ENCODE results near the gene MEIOB. TPM values are rescaled to one million over a fixed set of nuclear protein-coding genes. Genes with fewer than 3 reads are reported as not detected.
A peak's percentile ranks its signal among the peaks of the same experiment; 100 is the strongest.

Gene MEIOB
- total RNA-seq, 2 donors from 2014 or later, result not detected

DNA sequence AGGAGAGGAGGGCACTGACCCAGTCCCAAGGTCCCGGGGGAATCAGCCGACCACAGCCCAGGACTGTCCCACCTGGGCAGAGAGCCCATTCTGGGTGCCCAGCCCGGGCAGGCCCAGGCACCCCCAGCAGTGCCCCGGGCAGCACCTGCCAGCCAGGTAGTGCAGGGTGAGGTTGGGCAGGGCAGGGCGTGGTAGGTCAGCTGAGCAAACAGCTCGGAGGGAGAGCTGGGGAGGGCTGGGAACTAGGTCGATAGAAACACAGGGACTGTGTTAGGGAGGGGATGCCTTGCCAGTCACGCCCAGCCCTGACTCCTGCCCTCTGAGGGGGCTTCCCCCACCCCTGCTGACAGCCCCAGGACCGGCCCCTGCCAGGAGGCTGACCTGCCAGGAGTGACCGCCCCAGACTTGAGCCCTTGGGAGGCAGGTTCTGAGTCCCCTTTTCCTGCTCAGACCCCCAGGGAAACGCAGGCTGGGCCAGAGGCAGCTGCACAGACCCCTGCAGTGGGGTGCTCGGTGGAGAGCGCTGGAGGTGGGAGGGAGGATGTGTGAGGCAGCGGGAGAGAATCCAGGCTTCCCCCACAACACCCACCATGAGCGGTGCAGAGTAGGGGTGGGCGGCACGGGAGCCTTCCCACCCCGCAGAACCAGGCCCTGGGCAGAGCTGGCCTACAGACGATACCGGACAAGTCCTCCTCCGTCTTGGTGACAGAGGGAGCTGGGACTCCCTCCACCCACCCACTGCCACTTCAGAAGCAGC is 41.5 kb upstream of the MEIOB start:
- no peak overlapping the region for H3K27ac Mint-ChIP-seq
- no peaks in the 10 kb centered on the region for H3K36me3 Mint-ChIP-seq
- H3K4me3 Mint-ChIP-seq, result no peak overlapping the region
- no peaks in the 10 kb centered on the region for H3K4me1 Mint-ChIP-seq (ENCODE audit: low read depth in 2 of 2)
- peaks cover 21 to 28% of the 10 kb centered on the region in 2 donors for H3K27me3 Mint-ChIP-seq
- ATAC-seq, result no peak
- no peak for DNase-seq (ENCODE audit: low spot score)
- no peaks in the 10 kb centered on the region for H3K9me3 Mint-ChIP-seq

GRCh38 chr16:1912215-1912543 is 40.2 kb upstream of the MEIOB start:
- DNase-seq (ENCODE audit: low spot score), result no peak
- no peak for ATAC-seq
- Mint-ChIP-seq H3K4me1 (ENCODE audit: low read depth in 2 of 2) (no peaks in the 10 kb centered on the region), H3K9me3 (no peaks in the 10 kb centered on the region), H3K27ac (no peak overlapping the region), H3K4me3 (no peak overlapping the region), H3K27me3 (peaks cover 21 to 29% of the 10 kb centered on the region in 2 donors), H3K36me3 (no peaks in the 10 kb centered on the region)

DNA sequence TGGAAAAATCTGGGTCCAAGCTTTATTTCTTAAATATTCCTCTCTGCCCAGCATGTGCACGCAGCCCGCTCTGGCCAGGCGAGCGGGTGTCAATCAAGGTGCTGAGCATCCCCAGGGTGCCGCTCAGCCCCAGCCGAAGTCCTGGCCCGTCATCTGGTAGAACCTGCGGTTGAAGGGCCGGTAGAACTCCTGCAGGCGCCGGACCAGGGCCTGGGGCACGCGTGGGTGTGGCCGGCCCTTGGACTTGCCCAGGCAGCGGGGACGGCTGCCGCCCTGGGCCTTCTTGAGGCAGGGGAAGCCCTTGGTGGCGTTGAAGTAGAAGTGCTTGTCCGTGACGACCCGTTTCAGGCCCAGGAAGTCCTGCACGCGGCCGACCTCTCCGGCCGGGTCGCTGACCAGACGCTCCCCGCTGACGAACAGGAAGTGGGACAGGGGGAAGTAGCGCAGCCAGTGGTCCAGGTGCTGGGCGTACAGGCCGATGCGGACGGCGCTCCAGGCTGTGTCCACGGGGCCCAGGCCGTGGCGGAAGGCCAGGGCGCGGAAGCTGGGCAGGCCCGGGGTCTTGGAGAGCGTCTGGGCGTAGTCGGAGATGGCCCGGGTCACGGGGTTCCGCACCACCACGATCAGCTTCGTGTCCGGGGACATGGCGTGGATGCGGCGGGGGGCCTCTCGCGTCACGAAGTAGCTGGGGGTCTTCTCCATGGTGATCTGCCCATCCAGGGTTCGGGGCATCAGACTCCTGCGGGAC is 39.7 kb upstream of the MEIOB start:
- H3K4me3 Mint-ChIP-seq, result no peak overlapping the region

GRCh38 chr16:1909561-1910231 is 37.7 kb upstream of the MEIOB start:
- ATAC-seq (no peak), DNase-seq (ENCODE audit: low spot score) (no peak)
- Mint-ChIP-seq H3K4me3 (no peak overlapping the region), H3K9me3 (no peaks in the 10 kb centered on the region), H3K4me1 (ENCODE audit: low read depth in 2 of 2) (no peaks in the 10 kb centered on the region), H3K27me3 (peaks cover 5 to 7% of the 10 kb centered on the region in 2 donors), H3K27ac (no peak overlapping the region), H3K36me3 (no peaks in the 10 kb centered on the region)

More for the DNA sequence above, 39.7 kb upstream of the MEIOB start:
- ATAC-seq, result no peak
- Mint-ChIP-seq H3K27me3 (peaks cover 17 to 24% of the 10 kb centered on the region in 2 donors), H3K9me3 (no peaks in the 10 kb centered on the region), H3K27ac (no peak overlapping the region), H3K4me1 (ENCODE audit: low read depth in 2 of 2) (no peaks in the 10 kb centered on the region), H3K36me3 (no peaks in the 10 kb centered on the region)
- DNase-seq (ENCODE audit: low spot score), result no peak

DNA sequence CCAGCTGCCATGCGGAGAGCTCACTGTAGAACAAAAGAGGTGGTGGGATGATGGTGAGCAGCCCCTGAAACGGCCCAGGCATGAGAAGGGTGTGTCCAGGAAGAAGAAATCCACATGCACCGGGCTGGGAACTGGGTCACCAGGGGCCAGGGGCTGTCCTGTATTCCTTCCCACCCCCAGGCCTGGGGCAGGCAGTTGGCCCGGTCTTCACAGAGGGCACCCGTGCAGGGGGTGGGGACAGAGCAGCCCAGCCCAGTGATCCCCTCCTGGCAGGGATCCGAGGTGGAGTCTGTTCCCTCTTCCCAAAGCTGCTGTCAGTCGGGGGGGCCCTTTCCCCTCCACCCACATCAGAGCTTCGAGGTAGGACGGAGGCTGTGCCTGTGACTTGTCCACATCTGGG is 37.0 kb upstream of the MEIOB start:
- Mint-ChIP-seq H3K4me3 (no peak overlapping the region), H3K9me3 (no peaks in the 10 kb centered on the region)
- no peak for ATAC-seq

DNA sequence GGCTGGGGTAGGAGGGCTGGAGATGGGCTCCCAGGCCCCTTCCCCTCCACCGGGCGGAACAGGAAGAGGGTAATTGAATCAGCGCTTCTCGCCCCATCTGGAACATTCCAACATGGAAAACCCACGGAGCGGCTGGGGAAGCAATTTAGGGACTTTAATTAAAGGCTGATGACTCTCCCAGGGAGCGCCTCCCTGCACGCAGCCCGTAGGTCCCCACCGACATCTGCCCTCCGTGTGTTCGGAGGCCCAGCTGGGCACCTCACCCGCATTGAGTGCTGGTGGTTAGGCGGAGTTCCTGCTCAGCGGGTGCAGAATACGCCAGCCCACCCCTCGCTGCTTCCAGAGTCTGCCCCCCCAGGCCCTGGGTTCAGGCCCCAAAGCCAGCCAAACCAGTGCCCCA is 36.2 kb upstream of the MEIOB start:
- Mint-ChIP-seq H3K36me3 (no peaks in the 10 kb centered on the region), H3K4me1 (ENCODE audit: low read depth in 2 of 2) (no peaks in the 10 kb centered on the region), H3K9me3 (no peaks in the 10 kb centered on the region), H3K27me3 (peaks cover 5 to 9% of the 10 kb centered on the region in 2 donors), H3K4me3 (no peak overlapping the region), H3K27ac (no peak overlapping the region)
- no peak for ATAC-seq
- DNase-seq (ENCODE audit: low spot score), result no peak

More for the DNA sequence above, 37.0 kb upstream of the MEIOB start:
- H3K27ac Mint-ChIP-seq, result no peak overlapping the region
- DNase-seq (ENCODE audit: low spot score), result no peak
- H3K27me3 Mint-ChIP-seq, result peaks cover 5 to 9% of the 10 kb centered on the region in 2 donors
- no peaks in the 10 kb centered on the region for H3K4me1 Mint-ChIP-seq (ENCODE audit: low read depth in 2 of 2)
- H3K36me3 Mint-ChIP-seq, result no peaks in the 10 kb centered on the region

- no peaks in the 10 kb centered on the region for H3K36me3 Mint-ChIP-seq
- H3K4me1 Mint-ChIP-seq (ENCODE audit: low read depth in 2 of 2), result no peaks in the 10 kb centered on the region
- ATAC-seq (peak in 1 of 2 donors; percentile 21), DNase-seq (ENCODE audit: low spot score) (no peak)
- no peak overlapping the region for H3K27ac Mint-ChIP-seq
- H3K9me3 Mint-ChIP-seq, result no peaks in the 10 kb centered on the region
- H3K4me3 Mint-ChIP-seq, result no peak overlapping the region
- peaks cover 5 to 9% of the 10 kb centered on the region in 2 donors for H3K27me3 Mint-ChIP-seq
These were observed 35.4 kb upstream of the MEIOB start for GRCh38 chr16:1907226-1907860.

- Mint-ChIP-seq H3K36me3 (no peaks in the 10 kb centered on the region), H3K27ac (no peak overlapping the region), H3K27me3 (peaks cover 5 to 9% of the 10 kb centered on the region in 2 donors), H3K4me3 (no peak overlapping the region), H3K4me1 (ENCODE audit: low read depth in 2 of 2) (no peaks in the 10 kb centered on the region), H3K9me3 (no peaks in the 10 kb centered on the region)
- no peak for ATAC-seq
- DNase-seq (ENCODE audit: low spot score), result no peak
These were observed 34.8 kb upstream of the MEIOB start for GRCh38 chr16:1906846-1907165.

GRCh38 chr16:1906055-1906845 is 34.3 kb upstream of the MEIOB start:
- Mint-ChIP-seq H3K4me3 (no peak overlapping the region), H3K27me3 (peaks cover 5 to 9% of the 10 kb centered on the region in 2 donors), H3K4me1 (ENCODE audit: low read depth in 2 of 2) (no peaks in the 10 kb centered on the region)

GRCh38 chr16:1903845-1904840 is 32.2 kb upstream of the MEIOB start:
- H3K27me3 Mint-ChIP-seq, result peaks cover 5 to 9% of the 10 kb centered on the region in 2 donors
- ATAC-seq, result no peak
- no peaks in the 10 kb centered on the region for H3K4me1 Mint-ChIP-seq (ENCODE audit: low read depth in 2 of 2)
- H3K9me3 Mint-ChIP-seq, result no peaks in the 10 kb centered on the region
- no peaks in the 10 kb centered on the region for H3K36me3 Mint-ChIP-seq
- no peak for DNase-seq (ENCODE audit: low spot score)
- no peak overlapping the region for H3K27ac Mint-ChIP-seq
- no peak overlapping the region for H3K4me3 Mint-ChIP-seq

More at GRCh38 chr16:1906055-1906845, 34.3 kb upstream of the MEIOB start:
- no peaks in the 10 kb centered on the region for H3K9me3 Mint-ChIP-seq
- DNase-seq (ENCODE audit: low spot score) (no peak), ATAC-seq (no peak)
- H3K27ac Mint-ChIP-seq, result no peak overlapping the region
- H3K36me3 Mint-ChIP-seq, result no peaks in the 10 kb centered on the region

GRCh38 chr16:1903220-1903574 is 31.2 kb upstream of the MEIOB start:
- no peaks in the 10 kb centered on the region for H3K36me3 Mint-ChIP-seq
- no peak overlapping the region for H3K4me3 Mint-ChIP-seq
- H3K4me1 Mint-ChIP-seq (ENCODE audit: low read depth in 2 of 2), result no peaks in the 10 kb centered on the region
- ATAC-seq, result no peak
- H3K9me3 Mint-ChIP-seq, result no peaks in the 10 kb centered on the region
- peaks cover 0 to 5% of the 10 kb centered on the region in 2 donors for H3K27me3 Mint-ChIP-seq
- DNase-seq (ENCODE audit: low spot score), result no peak
- H3K27ac Mint-ChIP-seq, result no peak overlapping the region

DNA sequence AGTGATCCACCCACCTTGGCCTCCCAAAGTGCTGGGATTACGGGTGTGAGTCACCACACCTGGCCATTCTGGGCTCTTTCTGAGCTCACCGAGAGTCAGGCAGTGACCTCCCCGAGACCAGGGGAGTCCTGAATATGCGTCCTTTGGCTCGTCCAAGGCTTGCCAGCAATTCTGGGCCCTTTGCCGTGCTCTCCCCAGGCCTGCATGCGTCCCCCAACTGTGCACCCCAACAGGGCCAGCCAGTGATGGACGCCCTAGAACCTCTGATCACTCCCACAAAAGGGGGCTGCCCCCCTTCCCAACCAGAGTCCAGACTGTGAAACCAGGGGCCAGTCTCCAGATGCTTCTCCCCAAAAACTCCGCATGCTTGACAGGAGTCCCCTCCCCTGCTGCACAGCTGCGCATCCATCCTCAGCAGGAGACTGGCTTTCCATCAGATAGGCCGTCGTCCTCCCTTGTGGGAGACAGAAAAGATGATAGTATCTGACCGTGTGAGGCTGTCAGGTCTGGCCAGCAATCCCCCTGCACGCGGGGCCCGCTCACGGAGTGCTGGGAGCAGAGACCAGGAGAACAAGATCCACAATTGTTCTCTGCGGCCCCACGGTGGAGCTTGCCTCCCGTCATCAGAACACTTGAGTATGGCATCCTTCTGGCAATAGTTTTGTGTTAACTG is 30.7 kb upstream of the MEIOB start:
- Mint-ChIP-seq H3K4me1 (ENCODE audit: low read depth in 2 of 2) (no peaks in the 10 kb centered on the region), H3K36me3 (no peaks in the 10 kb centered on the region), H3K9me3 (no peaks in the 10 kb centered on the region), H3K27me3 (peaks cover 0 to 5% of the 10 kb centered on the region in 2 donors), H3K27ac (no peak overlapping the region), H3K4me3 (no peak overlapping the region)
- no peak for DNase-seq (ENCODE audit: low spot score)
- no peak for ATAC-seq

Measured in natural killer cell treated with Interleukin-12 subunit alpha and Interleukin-12 subunit beta and Interleukin-15 and Interleukin-18, amount 100 ng/mL, for 72 hours (primary cell).